Nephron progenitor cell (in vitro differentiated cells): Measurements from ENCODE around the gene TNF.

Experiments
- DNase-seq: peaks from one replicate; pipeline ENCODE4 v3.0.0; 2021
- H3K27ac Mint-ChIP-seq: 2 replicates; pipeline ENCODE4 v1.8.0; 2021; ENCODE audit warnings: mild to moderate bottlenecking, moderate library complexity, mixed read lengths
- H3K27me3 Mint-ChIP-seq: 2 replicates; pipeline ENCODE4 v1.8.0; 2021; ENCODE audit warnings: mild to moderate bottlenecking, low read depth, mixed read lengths; ENCODE audit not compliant: poor library complexity
- H3K36me3 Mint-ChIP-seq: 2 replicates; pipeline ENCODE4 v1.8.0; 2021; ENCODE audit warnings: low read depth, mixed read lengths
- H3K4me1 Mint-ChIP-seq: 2 replicates; pipeline ENCODE4 v1.8.0; 2021; ENCODE audit warnings: mixed read lengths
- H3K4me3 Mint-ChIP-seq: 2 replicates; pipeline ENCODE4 v1.8.0; 2021; ENCODE audit warnings: mild to moderate bottlenecking, moderate library complexity, mixed read lengths
- H3K9me3 Mint-ChIP-seq: 2 replicates; pipeline ENCODE4 v1.8.0; 2021; ENCODE audit warnings: mild to moderate bottlenecking, moderate library complexity, mixed read lengths
- TF ChIP-seq, protein P1 (sequence below): fragments of 200-600 bp; sonication (generic); IDR thresholded peaks from 2 replicates; pipeline ENCODE4 v1.5.0; 2021; ENCODE audit warnings: antibody characterized with exemption

The TNF gene

DNA sequence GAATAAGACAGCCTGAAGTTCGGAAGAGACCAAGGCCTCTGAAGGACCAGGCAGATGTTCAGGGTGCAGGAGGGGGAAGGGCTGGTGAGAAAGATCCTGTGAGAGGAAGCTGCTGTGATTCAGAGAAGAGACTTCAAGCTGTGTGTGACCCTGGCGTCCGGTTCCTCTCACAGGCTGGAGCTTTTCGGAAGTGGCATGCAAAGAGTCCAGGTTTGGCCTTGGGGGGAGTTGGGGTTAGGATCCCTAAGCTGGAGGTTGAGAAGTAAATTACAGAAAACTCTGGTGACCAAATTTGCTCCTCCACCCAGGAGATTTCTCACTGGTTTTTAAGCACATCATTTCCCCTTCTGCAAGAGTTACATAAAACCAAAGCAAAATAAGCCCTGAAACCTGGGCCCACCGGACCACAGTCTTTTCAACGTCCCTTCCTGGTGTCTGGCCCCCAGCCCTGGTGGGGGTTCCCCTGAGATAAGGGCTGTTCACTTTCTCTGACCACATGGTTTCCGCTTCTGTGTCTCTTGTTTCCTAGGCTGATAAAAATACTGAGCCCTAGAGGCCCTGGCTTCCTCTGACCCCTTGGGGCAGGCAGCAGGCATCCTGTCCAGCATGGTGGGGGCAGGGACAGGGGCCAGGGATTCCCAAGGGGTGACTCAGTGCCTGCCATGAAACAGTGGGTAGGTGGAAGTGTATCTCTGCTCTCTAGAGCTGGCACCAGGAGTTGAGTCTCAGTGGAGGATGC lies 15.2 kb upstream of the TNF start:
- Mint-ChIP-seq H3K9me3 (no peaks in the 10 kb centered on the region), H3K27ac (peak overlapping the region; percentile 93), H3K4me3 (no peak overlapping the region), H3K36me3 (peaks cover 32% of the 10 kb centered on the region), H3K4me1 (peaks cover 36% of the 10 kb centered on the region), H3K27me3 (peaks cover 4% of the 10 kb centered on the region)
- TF ChIP-seq, protein P1, sequence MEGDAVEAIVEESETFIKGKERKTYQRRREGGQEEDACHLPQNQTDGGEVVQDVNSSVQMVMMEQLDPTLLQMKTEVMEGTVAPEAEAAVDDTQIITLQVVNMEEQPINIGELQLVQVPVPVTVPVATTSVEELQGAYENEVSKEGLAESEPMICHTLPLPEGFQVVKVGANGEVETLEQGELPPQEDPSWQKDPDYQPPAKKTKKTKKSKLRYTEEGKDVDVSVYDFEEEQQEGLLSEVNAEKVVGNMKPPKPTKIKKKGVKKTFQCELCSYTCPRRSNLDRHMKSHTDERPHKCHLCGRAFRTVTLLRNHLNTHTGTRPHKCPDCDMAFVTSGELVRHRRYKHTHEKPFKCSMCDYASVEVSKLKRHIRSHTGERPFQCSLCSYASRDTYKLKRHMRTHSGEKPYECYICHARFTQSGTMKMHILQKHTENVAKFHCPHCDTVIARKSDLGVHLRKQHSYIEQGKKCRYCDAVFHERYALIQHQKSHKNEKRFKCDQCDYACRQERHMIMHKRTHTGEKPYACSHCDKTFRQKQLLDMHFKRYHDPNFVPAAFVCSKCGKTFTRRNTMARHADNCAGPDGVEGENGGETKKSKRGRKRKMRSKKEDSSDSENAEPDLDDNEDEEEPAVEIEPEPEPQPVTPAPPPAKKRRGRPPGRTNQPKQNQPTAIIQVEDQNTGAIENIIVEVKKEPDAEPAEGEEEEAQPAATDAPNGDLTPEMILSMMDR: no peak
- no peak for DNase-seq

DNA sequence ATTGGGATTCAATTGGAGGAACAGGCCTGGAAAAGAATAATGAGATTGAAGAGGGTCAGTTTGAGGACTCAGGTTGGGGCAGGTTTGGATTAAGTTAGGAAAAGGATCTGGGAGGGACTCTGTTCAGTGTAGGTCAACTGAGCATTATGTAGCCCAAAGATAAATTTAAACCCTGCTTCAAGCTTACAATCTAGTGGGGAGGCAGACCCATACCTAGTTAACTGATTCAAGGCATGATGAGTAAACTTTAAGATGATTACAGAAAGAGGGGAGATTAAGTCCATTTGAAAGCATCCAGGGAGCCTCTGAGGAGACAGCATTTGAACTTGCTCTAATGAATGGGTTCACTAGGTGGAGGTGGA lies 14.7 kb upstream of the TNF start:
- H3K36me3 Mint-ChIP-seq: peaks cover 32% of the 10 kb centered on the region
- no peak overlapping the region for H3K4me3 Mint-ChIP-seq
- H3K4me1 Mint-ChIP-seq: peaks cover 36% of the 10 kb centered on the region
- TF ChIP-seq, protein P1: no peak
- no peak for DNase-seq
- no peaks in the 10 kb centered on the region for H3K9me3 Mint-ChIP-seq
- H3K27ac Mint-ChIP-seq: peak overlapping the region; percentile 93
- peaks cover 4% of the 10 kb centered on the region for H3K27me3 Mint-ChIP-seq

DNA sequence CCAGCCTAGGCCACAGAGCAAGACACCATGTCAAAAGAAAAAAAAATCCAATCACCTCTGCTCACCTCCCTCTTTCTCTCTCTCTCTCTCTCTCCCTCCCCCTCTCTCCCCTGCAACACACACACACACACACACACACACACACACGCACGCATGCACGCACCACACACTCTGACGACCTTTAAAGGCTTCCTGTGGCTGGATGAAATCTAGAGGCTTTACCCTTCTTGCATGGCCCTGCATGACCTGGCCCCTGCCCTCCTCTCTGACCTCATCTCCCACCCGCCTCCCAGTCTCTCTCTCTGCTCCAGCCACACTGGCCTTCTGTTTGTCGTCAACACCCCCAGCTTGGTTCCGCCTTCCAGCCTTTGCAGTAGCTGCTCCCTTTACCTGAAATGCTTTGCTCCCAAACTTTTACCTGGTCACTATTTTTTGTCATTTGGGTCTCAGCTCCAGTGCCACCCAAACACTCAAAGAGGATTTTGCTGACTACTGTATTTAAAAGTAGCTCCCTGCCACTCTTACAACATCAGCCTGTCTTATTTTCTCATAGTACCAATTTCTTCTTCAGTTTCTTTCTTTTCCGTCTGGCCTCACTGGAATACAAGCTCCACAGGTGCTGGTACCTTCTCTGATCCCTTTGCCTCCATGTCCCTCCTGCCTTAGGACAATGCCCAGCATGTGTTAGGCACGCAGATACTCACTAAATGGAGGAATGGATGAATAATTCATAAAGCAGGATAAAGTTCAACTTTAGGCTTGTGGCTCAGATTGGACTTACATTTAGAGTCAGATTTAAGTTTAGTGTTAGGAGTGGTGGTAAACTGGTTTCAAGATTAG lies 7.6 kb upstream of the TNF start:
- no peaks in the 10 kb centered on the region for H3K9me3 Mint-ChIP-seq
- TF ChIP-seq, protein P1: no peak
- no peaks in the 10 kb centered on the region for H3K36me3 Mint-ChIP-seq
- peak overlapping the region; percentile 39 for H3K4me3 Mint-ChIP-seq
- peaks cover 24% of the 10 kb centered on the region for H3K27me3 Mint-ChIP-seq
- peak; percentile 26 for DNase-seq
- H3K4me1 Mint-ChIP-seq: peaks cover 28% of the 10 kb centered on the region
- H3K27ac Mint-ChIP-seq: peak overlapping the region; percentile 70

DNA sequence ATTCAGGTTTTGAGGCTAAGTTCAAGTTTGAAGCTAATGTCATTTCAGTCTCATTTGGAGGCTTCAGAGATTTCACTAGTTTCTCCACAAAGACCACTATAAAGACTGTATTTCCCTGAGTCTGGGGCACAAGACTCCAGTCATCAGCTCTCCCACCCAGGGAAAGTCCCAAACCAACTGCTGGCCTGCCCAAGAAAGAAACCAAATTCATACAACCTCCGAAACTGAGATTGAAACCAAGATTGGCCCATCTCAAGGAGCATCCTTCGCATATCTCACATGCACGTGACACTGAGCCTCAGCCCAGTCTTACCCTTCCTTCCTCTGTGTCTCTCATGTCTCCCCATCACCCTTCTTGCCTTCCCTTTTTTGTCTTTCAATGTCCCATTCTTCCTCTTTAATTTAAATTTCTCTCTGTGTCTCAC lies 6.8 kb upstream of the TNF start:
- Mint-ChIP-seq H3K27me3 (peaks cover 27% of the 10 kb centered on the region), H3K27ac (no peak overlapping the region)
- no peak for DNase-seq

DNA sequence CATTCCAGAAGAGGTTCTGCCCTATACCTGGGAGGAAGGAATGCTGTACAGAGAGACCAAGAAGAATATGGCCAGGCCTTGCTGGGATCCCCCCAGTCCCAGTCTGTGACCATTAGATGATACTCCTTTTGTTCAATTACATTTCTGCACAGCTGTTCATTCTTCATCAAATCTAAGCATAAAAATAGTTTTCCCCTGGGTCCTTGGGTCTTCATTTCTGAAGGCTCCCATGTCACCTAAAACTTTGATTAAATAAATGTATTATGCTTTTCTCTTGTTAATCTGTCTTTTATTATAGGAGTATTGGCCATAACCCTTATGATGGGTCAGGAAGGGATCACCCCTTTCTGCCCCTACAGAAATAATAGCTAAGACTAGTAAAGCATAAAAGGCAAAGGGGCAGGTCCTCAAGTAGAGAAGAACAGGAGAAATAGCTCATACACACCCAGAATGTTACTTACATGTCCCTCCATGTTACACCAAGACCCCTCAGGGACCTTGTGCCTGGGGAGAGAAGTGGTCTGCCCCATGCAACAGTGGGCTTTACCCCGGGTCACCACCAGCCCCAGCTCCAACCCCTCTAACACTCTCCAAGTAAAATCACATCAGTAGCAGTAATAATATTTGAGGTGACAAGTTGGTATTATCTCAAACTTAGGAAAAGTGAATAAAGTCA lies 5.4 kb upstream of the TNF start:
- no peak overlapping the region for H3K27ac Mint-ChIP-seq
- peaks cover 29% of the 10 kb centered on the region for H3K4me1 Mint-ChIP-seq
- no peaks in the 10 kb centered on the region for H3K9me3 Mint-ChIP-seq
- H3K27me3 Mint-ChIP-seq: peaks cover 32% of the 10 kb centered on the region
- H3K4me3 Mint-ChIP-seq: no peak overlapping the region
- TF ChIP-seq, protein P1: no peak
- H3K36me3 Mint-ChIP-seq: no peaks in the 10 kb centered on the region
- no peak for DNase-seq

More for the DNA sequence above, 6.8 kb upstream of the TNF start:
- Mint-ChIP-seq H3K4me1 (peaks cover 28% of the 10 kb centered on the region), H3K4me3 (no peak overlapping the region), H3K36me3 (no peaks in the 10 kb centered on the region), H3K9me3 (no peaks in the 10 kb centered on the region)
- TF ChIP-seq, protein P1: no peak
